Endothelial cell of umbilical vein (primary cell): Measurements from ENCODE around the gene CDC42BPB. TPM values are rescaled to one million over a fixed set of nuclear protein-coding genes. Genes with fewer than 3 reads are reported as not detected.

ENCODE experiments used
- BruUV-seq: library from RNA; stranded (reverse); fragments of 400-500 nt; replicated peaks from 2 replicates; lab custom pipeline; 2021; lab: Mats Ljungman, UMichigan
- CTCF ChIA-PET: fragments of 300-600, 350-600 bp; sonication (Branson Sonifier 250); formaldehyde crosslinking; loops from one replicate; lab custom pipeline; 2021; ENCODE audit warnings: antibody characterized with exemption, inconsistent platforms; lab: Charles Lee
- POLR2A ChIA-PET: fragments of 300-600, 350-600 bp; sonication (Branson Sonifier 250); formaldehyde crosslinking; loops from one replicate; lab custom pipeline; 2021; ENCODE audit warnings: antibody characterized with exemption, inconsistent platforms; lab: Charles Lee
- DNase-seq: peaks from one replicate; pipeline ENCODE4 v3.0.0-alpha.2; 2011; ENCODE audit warnings: low read depth, low spot score
- FAIRE-seq: peaks from 2 replicates; lab custom pipeline; 2011; peaks lifted over from hg19 to GRCh38; lab: Jason Lieb, UNC
- H2AFZ ChIP-seq: 2 replicates; pipeline ENCODE4 v1.6.0; 2012; ENCODE audit warnings: low read depth, low read length, control low read depth, inconsistent platforms
- H3K27ac ChIP-seq: 2 replicates; pipeline ENCODE4 v1.5.1; 2011; ENCODE audit warnings: low read depth, mild to moderate bottlenecking, control low read depth, low read length, moderate library complexity; ENCODE audit not compliant: insufficient read depth
- H3K27me3 ChIP-seq, 2 experiments: 2 replicates each; pipeline versions ENCODE4 v1.6.0 to v1.6.1; 2011; ENCODE audit warnings: low read length in 2 of 2, mixed read lengths in 1 of 2; ENCODE audit not compliant: control insufficient read depth in 2 of 2, insufficient read depth in 2 of 2
- H3K36me3 ChIP-seq, 2 experiments: 2 replicates in 1 of 2; 3 replicates in 1 of 2; pipeline ENCODE4 v1.5.1; 2011; ENCODE audit warnings: low read length in 2 of 2, mild to moderate bottlenecking in 1 of 2, moderate library complexity in 1 of 2; ENCODE audit not compliant: control insufficient read depth in 2 of 2, insufficient read depth in 2 of 2; ENCODE audit errors: extremely low read depth in 1 of 2
- H3K4me1 ChIP-seq: 3 replicates; pipeline ENCODE4 v1.5.1; 2011; ENCODE audit warnings: mild to moderate bottlenecking, low read length; ENCODE audit not compliant: control insufficient read depth, insufficient read depth; ENCODE audit errors: extremely low read depth
- H3K4me2 ChIP-seq: 2 replicates; pipeline ENCODE4 v1.6.1; 2011; ENCODE audit warnings: low read length, control low read depth, mixed read lengths; ENCODE audit not compliant: insufficient read depth
- H3K4me3 ChIP-seq, 3 experiments: fragments of 200-600 bp in 1 of 3; sonication (generic), shearing (Covaris generic) in 1 of 3; replicated peaks in 1 of 3; 2 replicates each; pipeline ENCODE4 v1.5.1; 2011 to 2016; ENCODE audit warnings: control low read depth in 3 of 3, low read length in 3 of 3, mild to moderate bottlenecking in 2 of 3, inconsistent platforms in 1 of 3, low read depth in 1 of 3, moderate library complexity in 1 of 3; ENCODE audit not compliant: insufficient read depth in 1 of 3
- H3K79me2 ChIP-seq: 2 replicates; pipeline ENCODE4 v1.6.0; 2012; ENCODE audit warnings: low read length, inconsistent platforms; ENCODE audit not compliant: control insufficient read depth, insufficient read depth
- H3K9ac ChIP-seq: replicated peaks from 2 replicates; pipeline ENCODE3; 2011; ENCODE audit warnings: low read length, control low read depth; ENCODE audit not compliant: insufficient read depth; ENCODE audit errors: extremely low read depth
- H3K9me1 ChIP-seq: replicated peaks from 3 replicates; pipeline ENCODE4 v1.6.0; 2011; ENCODE audit warnings: mild to moderate bottlenecking, low read length; ENCODE audit not compliant: control insufficient read depth, insufficient read depth; ENCODE audit errors: extremely low read depth
- H3K9me3 ChIP-seq: replicated peaks from 2 replicates; pipeline ENCODE4 v1.5.1; 2012; ENCODE audit warnings: low read length, inconsistent platforms; ENCODE audit not compliant: control insufficient read depth, insufficient read depth
- H4K20me1 ChIP-seq: replicated peaks from 2 replicates; pipeline ENCODE3; 2011; ENCODE audit warnings: mild to moderate bottlenecking, low read length; ENCODE audit not compliant: control insufficient read depth, insufficient read depth; ENCODE audit errors: extremely low read depth
- EZH2 ChIP-seq: IDR thresholded peaks from 2 replicates; pipeline ENCODE4 v1.6.1; 2012; ENCODE audit warnings: borderline replicate concordance, low read depth, mild to moderate bottlenecking, moderate library complexity, low read length, inconsistent platforms; ENCODE audit not compliant: severe bottlenecking
- FOS ChIP-seq: IDR thresholded peaks from 2 replicates; pipeline ENCODE4 v1.6.1; 2011; ENCODE audit warnings: mild to moderate bottlenecking, low read length, moderate library complexity, borderline replicate concordance; ENCODE audit not compliant: insufficient read depth
- GATA2 ChIP-seq: IDR thresholded peaks from 2 replicates; pipeline ENCODE4 v1.7.0; 2011; ENCODE audit warnings: low read depth, mild to moderate bottlenecking, moderate library complexity, mixed read lengths, low read length; ENCODE audit not compliant: insufficient read length, insufficient read depth
- JUN ChIP-seq: IDR thresholded peaks from 2 replicates; pipeline ENCODE4 v1.6.1; 2011; ENCODE audit warnings: borderline replicate concordance, low read depth; ENCODE audit not compliant: insufficient read length, insufficient read depth
- MYC ChIP-seq: IDR thresholded peaks from one replicate; pipeline ENCODE4 v1.6.1; 2011; ENCODE audit warnings: mild to moderate bottlenecking, low read depth, low read length
- POLR2A ChIP-seq: IDR thresholded peaks from 2 replicates; pipeline ENCODE4 v1.6.1; 2012; ENCODE audit warnings: low read depth, mild to moderate bottlenecking, control low read depth, low read length
- POLR2AphosphoS5 ChIP-seq: IDR thresholded peaks from 2 replicates; pipeline ENCODE4 v1.6.1; 2012; ENCODE audit warnings: low read depth, mild to moderate bottlenecking, control low read depth, low read length, moderate library complexity; ENCODE audit not compliant: insufficient read depth
- dilution Hi-C: fragments of 300-500 bp; cut with MboI; formaldehyde crosslinking; loops from one replicate; pipeline ENCODE4 v1.15.0; 2019; ENCODE audit warnings: low sequenced_read_pairs; ENCODE audit not compliant: extremely low pct_ligation_motif_present
- intact Hi-C: fragments of 100-400 bp; cut with micrococcal nuclease; formaldehyde crosslinking; loops from one replicate; pipeline ENCODE4 v1.10.0; 2022
- polyA plus RNA-seq, 4 experiments: library from polyadenylated mRNA; depleted of rRNA in 3 of 4; stranded (reverse) in 3 of 4; unstranded in 1 of 4; fragments of >200 nt; gene quantifications; 2 replicates each; pipeline versions ENCODE4 v1.2.1 to v1.2.3, GENCODE V29; 2011 to 2012; ENCODE audit warnings: missing spikeins in 1 of 4
- total RNA-seq: library from RNA; stranded (reverse); gene quantifications from 2 replicates; pipeline ENCODE4 v1.2.3, GENCODE V29; 2021
- TF ChIP-seq, protein P1 (sequence below), 2 donors: IDR thresholded peaks; 1 replicate in 1 of 2; 2 replicates in 1 of 2; pipeline ENCODE4 v1.5.1; 2011; ENCODE audit warnings: low read length in 2 of 2, mild to moderate bottlenecking in 2 of 2, moderate library complexity in 2 of 2, control low read depth in 1 of 2, inconsistent platforms in 1 of 2, low read depth in 1 of 2; ENCODE audit not compliant: insufficient read depth in 1 of 2; ENCODE audit errors: extremely low read depth in 1 of 2
- TF ChIP-seq, protein P2 (sequence below): IDR thresholded peaks from 2 replicates; pipeline ENCODE4 v1.6.1; 2011; ENCODE audit not compliant: insufficient read depth, insufficient read length

Gene CDC42BPB
- total and polyA plus RNA-seq, 2 donors (not counting 3 experiments of a cell fraction or from before 2014, with no cell fraction given), result 82.6 to 131 TPM

DNA sequence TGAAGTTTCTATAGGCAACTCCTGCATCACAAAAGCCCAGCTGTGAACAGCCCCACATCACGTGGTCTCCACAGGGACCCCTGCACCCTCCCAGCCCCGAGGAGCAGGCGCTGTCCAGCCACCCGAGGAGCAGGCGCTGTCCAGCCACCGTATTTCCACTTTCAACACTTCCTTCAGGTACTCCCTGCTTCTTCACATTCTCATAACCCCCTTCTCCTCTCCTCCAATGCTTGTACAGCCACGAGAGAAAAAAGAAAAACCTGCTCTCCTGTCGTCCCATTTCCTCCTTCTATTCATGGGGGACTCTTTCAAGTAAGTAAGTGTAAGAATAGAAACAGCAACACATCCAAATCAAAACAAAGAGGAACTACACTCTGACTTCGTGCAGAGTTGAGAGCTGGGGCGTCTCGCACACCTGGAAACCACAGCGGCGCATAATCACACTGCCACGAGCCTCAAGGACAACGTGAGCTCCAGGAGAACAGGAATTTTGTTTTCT lies 11.9 kb downstream of the CDC42BPB start:
- Histone ChIP-seq H3K9me1 (no peaks in the 10 kb centered on the region), H3K9me3 (no peaks in the 10 kb centered on the region), H4K20me1 (peaks cover 7% of the 10 kb centered on the region), H3K27me3 (no peaks in the 10 kb centered on the region), H3K79me2 (peaks cover 93% of the 10 kb centered on the region), H3K4me1 (no peaks in the 10 kb centered on the region), H3K4me3 (no peak overlapping the region), H3K27ac (no peak overlapping the region), H3K36me3 (peaks cover 0 to 5% of the 10 kb centered on the region in 2 experiments), H3K9ac (no peak overlapping the region), H2AFZ (no peak overlapping the region), H3K4me2 (no peak overlapping the region)
- no peak for FAIRE-seq
- BruUV-seq, result no TSS peak
- ChIA-PET POLR2A (no interaction called here), CTCF (interaction anchor here (1.0 to 1.1 kb wide), 2 partner anchors 13 to 22 kb away, joined by 3 read pairs; no protein-coding TSS in a partner anchor)
- no peak for DNase-seq
- TF ChIP-seq, protein P1, sequence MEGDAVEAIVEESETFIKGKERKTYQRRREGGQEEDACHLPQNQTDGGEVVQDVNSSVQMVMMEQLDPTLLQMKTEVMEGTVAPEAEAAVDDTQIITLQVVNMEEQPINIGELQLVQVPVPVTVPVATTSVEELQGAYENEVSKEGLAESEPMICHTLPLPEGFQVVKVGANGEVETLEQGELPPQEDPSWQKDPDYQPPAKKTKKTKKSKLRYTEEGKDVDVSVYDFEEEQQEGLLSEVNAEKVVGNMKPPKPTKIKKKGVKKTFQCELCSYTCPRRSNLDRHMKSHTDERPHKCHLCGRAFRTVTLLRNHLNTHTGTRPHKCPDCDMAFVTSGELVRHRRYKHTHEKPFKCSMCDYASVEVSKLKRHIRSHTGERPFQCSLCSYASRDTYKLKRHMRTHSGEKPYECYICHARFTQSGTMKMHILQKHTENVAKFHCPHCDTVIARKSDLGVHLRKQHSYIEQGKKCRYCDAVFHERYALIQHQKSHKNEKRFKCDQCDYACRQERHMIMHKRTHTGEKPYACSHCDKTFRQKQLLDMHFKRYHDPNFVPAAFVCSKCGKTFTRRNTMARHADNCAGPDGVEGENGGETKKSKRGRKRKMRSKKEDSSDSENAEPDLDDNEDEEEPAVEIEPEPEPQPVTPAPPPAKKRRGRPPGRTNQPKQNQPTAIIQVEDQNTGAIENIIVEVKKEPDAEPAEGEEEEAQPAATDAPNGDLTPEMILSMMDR (IDR thresholded peaks at IDR 0.05; ENCODE audit: extremely low read depth in 1 of 2, insufficient read depth in 1 of 2, low read depth in 1 of 2, low read length in 2 of 2), result no peak
- TF ChIP-seq GATA2 (no peak), FOS (no peak), EZH2 (no peak), JUN (no peak), POLR2A (no peak), MYC (no peak), POLR2AphosphoS5 (no peak)
- TF ChIP-seq, protein P2, sequence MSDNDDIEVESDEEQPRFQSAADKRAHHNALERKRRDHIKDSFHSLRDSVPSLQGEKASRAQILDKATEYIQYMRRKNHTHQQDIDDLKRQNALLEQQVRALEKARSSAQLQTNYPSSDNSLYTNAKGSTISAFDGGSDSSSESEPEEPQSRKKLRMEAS, result no peak
- intact Hi-C loops, result no loop called here
- dilution Hi-C loops, result no loop called here
